Measurements from ENCODE around the gene OR2V1. TPM values are rescaled to one million over a fixed set of nuclear protein-coding genes. Genes with fewer than 3 reads are reported as not detected.
"Not testable (repeated sequence)": the region's sequence is repeated elsewhere in the genome, so short reads cannot be mapped to it uniquely, and the experiment has no call there.

The OR2V1 gene
- total RNA-seq, 1 experiment from 2014 or later: not detected

DNA sequence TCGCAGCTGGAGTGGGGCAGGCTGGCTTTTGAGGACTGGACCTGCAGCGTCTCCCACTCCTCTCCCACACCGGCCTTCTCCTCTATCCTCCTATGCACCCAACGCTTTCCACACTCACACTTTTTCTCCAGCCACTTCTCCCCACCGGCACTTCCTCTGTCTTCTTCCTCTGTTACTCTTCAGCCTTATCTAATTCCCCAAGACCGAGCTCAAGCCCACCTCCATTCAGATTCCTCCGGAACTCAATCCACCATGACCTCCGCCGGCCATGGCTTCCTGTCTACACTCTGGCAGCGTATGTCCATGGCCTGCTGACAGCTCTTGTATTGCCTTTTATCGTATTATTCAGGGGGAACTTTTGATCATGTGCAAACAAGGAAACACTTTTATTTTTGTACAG is 545 bp upstream of the OR2V1 start:
- DNase-seq (ENCODE audit: extremely low read depth, low read depth): no peak

DNA sequence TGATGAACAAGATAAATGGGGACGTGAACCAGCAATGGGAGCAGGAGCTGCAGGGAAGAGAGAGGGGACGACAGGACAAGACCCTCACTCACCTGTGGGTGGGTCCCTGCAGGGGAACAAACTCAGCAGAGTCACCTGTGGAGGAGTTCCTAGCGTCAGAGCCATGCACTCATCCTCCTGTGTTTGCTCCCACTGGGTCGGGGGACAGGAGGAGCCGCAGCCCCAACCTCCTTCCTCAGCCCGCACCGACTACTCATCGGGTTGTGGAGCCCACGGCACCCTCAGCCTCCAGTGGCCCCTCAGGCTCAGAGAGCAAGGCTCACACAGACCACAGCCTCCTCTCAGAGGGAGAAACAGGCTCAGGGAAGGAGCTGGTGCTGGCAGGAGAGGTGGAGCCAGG is 888 bp downstream of the OR2V1 start:
- not testable (repeated sequence) for DNase-seq (ENCODE audit: extremely low read depth, low read depth)

DNA sequence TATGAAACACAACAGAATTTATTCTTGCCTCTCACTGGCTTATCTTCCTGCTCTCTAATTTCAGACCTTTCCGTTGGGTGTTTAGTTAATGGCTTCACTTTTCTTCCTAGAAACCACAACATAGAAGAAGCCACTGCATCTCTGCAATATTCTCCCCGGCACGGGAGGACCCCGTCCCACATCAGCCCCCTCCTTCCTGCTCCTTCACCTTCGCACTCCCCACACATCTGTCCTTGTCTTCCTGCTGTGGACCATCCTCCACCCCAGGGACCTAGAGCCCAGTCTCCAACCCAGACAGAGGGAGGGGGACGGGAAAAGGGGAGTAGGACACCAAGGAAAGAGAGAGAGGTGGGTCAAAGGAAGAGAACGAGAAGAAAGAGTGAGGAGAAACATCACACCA is 1.4 kb downstream of the OR2V1 start:
- no peak for DNase-seq (ENCODE audit: extremely low read depth, low read depth)

DNA sequence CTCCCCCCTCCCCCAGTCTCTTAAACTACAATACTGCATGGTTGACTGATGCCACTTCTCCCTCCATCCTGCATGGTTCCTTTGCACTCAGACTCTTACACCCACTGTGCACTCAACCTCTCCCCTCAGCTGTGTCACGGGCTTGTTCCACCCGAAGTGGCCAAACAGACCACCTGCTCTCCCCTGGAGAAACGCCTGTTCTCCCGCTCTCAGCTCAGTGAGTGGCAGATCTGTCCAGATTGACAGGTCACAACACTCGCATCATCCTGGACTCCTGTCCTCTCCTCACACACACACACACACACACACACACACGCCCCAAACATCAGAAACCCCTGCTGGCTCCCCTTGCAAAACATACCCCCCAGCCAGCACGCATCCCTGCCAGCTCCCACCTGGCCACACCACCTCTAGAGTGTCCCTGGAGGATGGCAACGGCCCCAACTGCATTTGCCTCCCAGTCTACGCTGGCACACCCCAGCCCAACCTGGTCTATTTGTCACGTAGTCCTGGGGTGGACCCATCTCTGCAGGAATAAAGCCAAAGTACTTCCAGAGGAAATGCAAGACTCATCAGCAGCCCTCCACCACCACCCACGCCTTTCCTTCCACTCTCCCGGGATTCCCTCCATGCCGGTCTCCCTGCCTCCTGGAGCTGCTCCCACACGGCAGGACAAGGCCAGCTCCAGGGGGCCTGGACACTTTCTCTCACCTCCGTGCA is 2.9 kb downstream of the OR2V1 start:
- no peak for DNase-seq (ENCODE audit: extremely low read depth, low read depth)

DNA sequence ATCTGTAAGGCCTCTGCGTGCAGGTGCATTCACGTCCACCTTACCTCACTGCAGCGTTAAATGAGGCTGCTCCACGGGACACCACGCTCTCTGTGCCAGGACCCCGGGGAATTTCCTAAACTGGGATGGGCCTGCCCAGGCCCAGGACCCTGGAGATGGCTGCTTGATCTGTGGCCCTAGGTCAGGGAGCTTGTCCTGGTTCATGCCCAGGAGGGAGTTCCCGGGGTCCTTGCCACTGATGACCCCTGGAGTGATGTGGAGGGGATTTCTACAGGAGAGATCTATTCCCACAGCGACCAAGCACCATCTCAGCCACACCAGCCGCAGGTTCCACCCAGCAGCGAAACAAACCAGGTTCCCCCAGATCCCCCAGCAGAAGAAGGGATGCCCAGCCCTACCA is 3.5 kb downstream of the OR2V1 start:
- DNase-seq (ENCODE audit: extremely low read depth, low read depth): no peak

DNA sequence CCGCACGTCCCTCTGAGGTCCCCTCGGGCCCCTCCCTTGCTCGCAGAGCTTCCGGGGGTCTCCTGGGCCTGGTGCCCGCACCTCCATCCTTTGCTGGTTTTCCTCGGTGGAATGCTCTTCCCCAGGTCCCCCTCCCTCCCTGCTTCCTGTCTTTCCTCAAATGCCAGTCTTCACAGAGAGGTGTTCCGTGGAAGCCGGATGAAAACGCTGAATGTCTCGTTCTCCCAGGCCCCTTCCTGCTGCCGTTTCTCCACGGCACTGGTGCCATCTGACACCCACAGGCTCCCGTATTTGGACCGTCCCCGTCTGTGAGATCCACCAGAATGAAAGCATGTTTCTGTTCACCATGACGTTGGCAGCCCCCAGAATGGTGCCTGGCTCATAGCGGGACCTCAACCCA is 4.1 kb downstream of the OR2V1 start:
- no peak for DNase-seq (ENCODE audit: extremely low read depth, low read depth)

DNA sequence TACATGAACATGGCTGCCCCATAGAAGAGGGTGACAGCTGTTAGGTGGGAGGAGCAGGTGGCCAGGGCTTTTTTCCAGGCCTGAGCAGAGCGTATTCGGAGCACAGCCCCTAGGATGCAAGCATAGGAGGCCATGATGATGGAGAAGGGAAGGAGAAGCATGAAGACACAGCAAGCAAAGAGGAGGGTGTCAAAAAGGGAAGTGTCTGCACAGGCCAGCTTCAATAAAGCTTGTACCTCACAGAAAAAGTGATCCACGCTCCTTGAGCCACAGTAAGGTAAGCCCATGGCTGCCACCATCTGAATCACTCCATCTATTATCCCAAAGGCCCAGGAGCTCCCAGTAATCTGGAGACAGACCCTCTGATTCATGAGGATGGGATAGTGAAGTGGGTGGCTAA is 6.4 kb downstream of the OR2V1 start:
- DNase-seq (ENCODE audit: extremely low read depth, low read depth): no peak

DNA sequence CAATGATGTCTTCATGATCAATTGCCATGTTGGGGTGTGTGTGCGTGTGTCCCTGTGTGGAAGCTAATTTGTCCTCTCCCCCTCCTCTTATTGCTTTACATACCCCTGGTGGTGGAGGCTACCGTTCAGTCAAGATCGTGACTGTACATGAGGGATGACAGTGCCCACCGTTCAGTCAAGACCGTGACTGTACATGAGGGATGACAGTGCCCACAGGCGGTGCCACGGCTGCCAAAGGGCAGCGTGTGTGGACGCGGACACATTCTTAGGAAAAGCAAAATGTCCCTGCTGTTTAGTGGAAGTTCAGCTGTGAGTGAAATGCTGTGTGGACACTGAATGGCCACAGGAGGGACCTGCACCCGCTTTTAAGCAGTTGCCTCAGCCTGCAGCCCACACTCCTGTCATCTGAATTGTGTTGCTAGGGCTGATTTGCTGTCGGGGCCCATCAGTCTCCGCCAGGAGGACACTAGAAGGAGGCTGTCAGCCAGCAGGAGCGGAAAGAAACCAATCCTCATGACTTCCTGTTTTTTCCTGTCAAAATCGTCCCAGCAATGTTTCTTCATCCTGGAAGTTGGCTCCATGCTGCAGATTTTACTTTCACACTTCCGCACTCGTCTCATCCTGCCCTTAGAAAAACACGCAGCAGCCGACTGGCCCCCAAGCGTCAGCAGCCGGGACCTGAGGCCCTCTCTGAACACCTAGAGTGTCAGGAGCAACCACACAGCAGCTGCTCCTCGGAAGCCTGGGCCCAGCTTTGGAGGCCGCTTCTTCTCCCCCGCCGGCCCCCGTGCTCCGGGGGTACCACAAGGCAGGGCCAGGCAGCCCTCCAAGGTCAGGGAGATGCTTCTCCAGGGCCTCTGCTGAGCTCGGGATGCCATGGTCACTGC is 9.1 kb downstream of the OR2V1 start:
- DNase-seq (ENCODE audit: extremely low read depth, low read depth): no peak

DNA sequence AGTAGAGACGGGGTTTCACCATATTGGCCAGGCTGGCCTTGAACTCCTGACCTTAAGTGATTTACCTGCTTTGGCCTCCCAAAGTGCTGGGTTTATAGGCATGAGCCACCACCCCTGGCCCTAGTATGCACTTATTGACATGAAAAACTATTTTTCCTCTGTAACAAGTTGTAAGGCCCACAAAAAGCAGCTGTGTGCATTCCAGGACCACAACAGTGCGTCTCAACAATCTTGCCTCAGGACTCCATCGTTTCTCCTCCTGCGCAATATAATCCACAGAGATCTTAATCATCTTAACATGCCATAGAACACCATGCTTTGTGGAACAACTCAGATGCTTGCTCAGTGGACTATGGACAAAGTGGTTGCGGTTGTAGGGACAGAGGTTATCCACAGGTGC is 10.2 kb downstream of the OR2V1 start:
- no peak for DNase-seq (ENCODE audit: extremely low read depth, low read depth)

DNA sequence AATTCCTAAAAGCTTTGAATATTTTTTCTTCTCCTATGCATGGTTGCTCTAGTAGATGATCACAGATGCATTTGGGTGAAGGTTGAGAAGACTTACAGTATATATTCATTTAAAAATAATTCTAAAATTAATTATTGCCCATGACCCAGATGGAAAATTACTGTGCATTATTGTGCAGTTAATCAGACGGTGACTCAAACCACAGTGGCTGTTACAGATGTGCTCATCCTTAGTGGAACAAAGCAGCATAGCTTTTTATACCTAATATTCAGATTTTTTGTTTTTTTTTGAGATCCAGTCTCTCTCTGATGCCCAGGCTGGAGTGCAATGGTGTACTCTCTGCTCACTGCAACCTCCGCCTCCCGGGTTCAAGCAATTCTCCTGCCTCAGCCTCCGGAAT is 10.7 kb downstream of the OR2V1 start:
- DNase-seq (ENCODE audit: extremely low read depth, low read depth): no peak

DNA sequence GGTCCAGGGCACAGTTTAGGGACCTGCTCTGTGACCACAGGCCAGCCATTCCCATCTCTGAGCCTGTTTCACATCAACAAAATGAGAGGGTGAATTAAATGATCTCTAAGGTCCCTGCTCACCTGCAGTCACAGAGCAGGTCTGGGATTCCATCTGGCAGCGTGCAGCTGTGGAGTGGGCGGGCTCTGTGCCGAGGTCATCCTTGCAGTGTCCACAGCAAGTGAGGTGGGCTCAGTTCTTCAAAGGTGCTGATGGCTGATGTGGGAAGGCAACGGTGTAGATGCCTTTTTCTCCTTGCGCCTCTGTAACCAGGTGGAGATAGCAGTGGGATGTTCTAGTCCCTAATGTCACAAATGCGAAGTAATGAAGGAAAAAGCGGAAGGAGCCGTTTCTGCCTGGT is 11.9 kb downstream of the OR2V1 start:
- DNase-seq (ENCODE audit: extremely low read depth, low read depth): no peak

DNA sequence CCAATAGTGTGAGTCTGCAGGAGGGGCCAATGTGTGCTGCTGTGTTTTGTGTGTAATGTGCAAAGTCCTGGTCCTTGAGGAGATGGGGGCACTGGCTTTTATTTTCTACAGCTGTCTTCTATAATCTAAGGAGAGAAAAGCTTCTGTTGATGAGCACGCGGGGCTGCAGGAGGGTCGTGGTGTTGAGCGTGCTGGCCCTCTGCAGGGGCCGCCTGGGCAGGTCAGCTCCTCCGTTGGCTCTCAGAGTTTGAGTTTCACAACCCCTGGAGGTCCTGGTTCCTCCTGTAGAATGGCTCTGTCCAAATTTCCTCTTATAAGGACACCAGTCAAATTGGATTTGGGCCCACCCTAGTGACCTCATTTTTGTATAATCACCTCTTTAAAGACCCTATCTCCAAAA is 12.6 kb downstream of the OR2V1 start:
- no peak for DNase-seq (ENCODE audit: extremely low read depth, low read depth)

DNA sequence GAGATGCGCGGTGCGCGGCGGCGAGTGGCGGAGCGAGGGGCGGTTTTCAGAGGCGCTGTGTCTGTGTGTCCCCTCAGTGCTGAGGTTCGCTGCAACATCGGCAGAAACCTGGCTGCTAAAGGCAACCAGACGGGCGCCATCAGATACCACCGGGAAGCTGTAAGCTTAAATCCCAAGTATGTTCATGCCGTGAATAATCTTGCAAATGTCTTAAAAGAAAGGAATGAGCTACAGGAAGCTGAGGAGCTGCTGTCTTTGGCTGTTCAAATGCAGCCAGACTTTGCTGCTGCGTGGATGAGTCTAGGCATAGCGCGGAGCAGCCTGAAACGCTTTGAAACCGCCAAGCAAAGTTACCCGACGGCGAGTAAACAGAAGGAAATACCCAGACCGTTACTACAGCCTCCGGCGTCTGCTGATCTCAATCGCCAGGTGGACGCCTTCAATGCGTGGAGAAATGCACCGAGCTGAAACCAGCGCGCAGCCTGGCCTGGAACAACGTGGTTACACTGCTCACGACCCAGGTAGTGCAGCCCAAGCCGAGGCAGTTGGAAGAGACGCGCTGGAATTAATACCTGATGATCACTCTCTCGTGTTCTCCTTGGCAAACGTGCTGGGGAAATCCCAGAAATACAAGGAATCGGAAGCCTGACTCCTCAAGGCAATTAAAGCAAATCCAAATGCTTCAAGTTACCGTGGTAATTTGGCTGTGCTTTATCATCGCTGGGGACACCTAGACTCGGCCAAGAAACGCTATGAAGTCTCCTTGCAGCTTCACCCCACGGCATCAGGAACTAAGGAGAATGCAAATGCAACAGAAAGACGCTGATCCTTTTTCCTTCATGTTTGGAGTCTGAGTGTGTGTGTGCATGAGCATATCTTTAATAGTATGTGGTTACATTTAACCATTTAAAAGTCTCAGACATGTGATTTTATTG is 15.9 kb downstream of the OR2V1 start:
- DNase-seq (ENCODE audit: extremely low read depth, low read depth): no peak

DNA sequence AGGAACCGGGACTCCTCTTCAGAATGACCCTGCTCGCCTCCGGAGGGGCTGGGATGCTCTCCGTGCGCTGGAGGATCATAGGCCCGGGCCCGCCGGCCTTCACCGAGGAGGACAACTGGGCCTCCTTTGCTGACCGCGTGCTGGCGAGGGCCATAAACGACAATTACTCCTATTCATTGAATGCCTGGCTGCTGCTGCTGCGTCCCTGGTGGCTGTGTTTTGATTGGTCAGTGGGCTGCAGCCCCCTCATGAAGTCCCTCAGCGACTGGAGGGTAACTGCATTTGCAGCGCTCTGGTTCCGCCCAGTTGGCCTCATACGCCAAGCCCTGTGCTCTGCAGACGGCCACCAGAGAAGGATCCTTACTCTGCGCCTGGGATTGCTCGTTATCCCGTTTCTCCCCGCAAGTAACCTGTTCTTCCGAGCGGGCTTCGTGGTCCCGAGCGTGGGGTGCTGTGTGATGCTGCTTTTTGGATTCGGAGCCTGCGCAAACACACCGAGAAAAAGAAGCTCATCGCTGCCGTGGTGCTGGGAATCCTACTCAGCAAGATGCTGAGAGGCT is 16.6 kb downstream of the OR2V1 start:
- DNase-seq (ENCODE audit: extremely low read depth, low read depth): no peak

DNA sequence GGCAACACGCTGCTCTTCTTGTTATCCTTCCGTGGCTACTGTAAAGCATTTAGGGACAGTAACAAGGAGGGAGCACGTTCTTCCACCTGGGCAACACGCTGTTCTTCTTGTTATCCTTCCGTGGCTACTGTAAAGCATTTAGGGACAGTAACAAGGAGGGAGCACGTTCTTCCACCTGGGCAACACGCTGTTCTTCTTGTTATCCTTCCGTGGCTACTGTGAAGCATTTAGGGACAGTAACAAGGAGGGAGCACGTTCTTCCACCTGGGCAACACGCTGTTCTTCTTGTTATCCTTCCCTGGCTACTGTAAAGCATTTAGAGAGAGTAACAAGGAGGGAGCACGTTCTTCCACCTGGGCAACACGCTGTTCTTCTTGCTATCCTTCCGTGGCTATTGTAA is 17.4 kb downstream of the OR2V1 start:
- DNase-seq (ENCODE audit: extremely low read depth, low read depth): not testable (repeated sequence)

DNA sequence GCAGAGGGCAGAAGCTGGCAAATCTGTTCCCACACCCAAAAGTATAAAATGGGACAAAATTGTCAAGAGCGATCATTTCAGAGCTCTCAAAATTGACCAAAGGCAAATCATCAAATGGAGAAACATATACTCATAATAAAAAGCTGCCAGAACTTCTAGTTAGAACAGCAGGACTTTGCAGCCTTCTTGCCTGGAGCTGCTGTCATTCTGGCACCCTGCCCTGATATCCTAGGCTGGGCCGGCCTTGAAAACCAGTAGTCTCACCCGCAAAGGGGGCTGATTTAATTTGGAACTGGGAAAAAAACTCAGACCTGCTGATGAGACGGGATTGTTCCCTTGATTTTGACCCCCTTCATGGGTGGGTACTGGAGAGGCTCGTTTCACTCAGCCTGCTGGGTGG is 18.5 kb downstream of the OR2V1 start:
- no peak for DNase-seq (ENCODE audit: extremely low read depth, low read depth)

DNA sequence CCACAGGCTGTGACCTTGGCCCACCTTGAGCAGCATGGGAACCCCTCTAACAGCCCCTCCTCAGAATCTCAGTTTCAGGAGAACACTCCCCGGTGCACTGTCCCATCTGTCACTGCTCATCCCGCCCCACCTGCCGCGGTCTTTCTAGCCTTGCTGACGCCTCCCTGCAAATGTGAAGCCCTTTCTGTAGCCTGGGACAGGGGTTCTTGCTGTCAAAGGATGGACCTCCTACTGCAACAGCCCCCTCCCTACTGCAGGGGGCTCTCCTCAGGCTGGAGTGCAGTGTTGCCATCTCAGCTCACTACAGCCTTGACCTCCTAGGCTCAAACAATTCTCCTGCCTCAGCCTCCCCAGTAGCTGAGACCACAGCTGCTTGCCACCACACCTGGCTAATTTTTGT is 20.0 kb downstream of the OR2V1 start:
- no peak for DNase-seq (ENCODE audit: extremely low read depth, low read depth)

DNA sequence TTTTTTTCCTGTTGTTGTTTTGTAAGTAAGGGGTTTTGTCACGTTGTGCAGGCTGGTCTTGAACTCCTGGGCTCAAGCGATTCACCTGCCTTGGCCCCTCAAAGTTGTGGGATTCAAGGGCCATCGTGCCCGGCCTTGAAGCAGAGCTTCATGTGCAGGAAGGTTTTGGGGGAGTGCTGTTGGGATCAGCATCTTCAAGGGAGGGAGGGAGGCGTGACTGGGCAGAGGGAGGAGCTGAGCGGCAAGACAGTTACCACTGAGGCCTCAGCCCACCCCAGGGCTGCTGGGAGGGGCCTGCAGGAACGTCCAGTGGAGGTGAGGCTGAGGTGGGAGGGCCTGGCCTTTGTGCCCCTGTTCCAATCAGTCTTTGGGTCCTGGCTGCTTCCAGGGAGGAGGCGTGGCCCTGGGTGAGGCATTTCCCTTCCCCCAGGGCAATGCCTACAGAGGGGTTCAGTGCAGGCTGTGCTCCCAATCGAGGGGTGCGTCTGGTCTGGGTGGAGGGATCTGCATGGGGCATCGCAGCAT is 21.4 kb downstream of the OR2V1 start:
- no peak for DNase-seq (ENCODE audit: extremely low read depth, low read depth)

DNA sequence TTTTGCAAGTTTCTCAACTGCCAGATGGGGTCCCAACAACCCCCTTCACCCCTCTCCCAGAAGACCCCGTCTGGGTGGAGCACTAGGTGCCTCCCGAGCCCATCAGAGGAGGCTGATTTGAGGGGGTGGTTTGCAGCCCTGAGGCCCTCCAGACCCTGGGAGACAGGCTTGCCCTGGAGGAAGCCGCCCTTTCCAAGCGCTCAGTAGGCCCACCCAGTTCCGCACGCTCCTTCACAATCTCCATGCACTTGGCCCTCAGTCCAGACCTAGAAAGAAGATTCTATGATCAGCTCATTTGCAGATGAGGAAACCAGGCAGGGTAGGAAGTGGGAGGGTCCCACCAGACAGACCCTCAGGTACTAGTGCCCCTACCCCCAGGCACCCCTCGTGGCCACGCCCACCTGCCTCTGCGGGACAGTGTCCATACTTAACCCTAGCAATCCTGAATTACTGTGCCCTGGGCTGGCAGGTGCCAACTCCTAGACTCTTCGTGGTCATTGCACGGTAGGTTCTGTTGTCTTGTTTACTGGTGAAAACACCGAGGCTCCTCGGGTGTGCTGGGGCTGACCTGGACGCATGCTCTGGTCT is 22.3 kb downstream of the OR2V1 start:
- DNase-seq (ENCODE audit: extremely low read depth, low read depth): no peak

DNA sequence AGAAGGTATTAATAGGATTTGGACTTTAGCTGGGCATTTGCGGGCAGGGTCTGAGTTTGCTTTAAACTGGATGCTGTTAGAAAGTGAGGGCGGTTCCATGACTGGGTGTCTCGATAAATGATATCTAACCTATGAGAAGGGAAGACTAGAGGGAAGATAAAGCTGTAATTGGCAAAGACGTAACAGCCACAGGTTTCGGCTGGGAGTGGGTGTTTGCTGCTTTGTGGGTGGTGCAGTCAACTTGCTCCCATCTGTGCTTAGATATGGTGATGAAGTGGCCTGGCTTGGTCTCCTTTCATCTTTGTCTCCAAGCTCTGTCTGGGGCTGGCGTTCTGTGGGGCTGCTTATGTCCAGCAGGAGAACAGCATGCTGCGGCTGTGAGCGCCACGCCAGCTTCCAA is 23.3 kb downstream of the OR2V1 start:
- DNase-seq (ENCODE audit: extremely low read depth, low read depth): no peak

Data from NCI-H460 (cell line).